ENCODE measurements around the gene DUS2.

Gene DUS2

GRCh38 chr16:68083861-68084503 lies 60.9 kb downstream of the DUS2 start:
- 0 out of 2 replicates have a peak, but pooled peaks have one; percentile 23 for TF ChIP-seq ZNF366 (tag by site-specific recombination; conservative IDR thresholded peaks at IDR 0.05)
- TF ChIP-seq ZNF2 (tag by site-specific recombination; IDR thresholded peaks at IDR 0.05) = 0 out of 2 replicates have a peak, but pooled peaks have one; percentile 2
- TF ChIP-seq ZNF629 (tag by site-specific recombination; IDR thresholded peaks at IDR 0.05) = no peak
- TF ChIP-seq ZNF169 (tag by site-specific recombination; IDR thresholded peaks at IDR 0.05) = no peak
- no peak for TF ChIP-seq ZNF311 (tag by site-specific recombination; IDR thresholded peaks at IDR 0.05; ENCODE audit: borderline replicate concordance)
- TF ChIP-seq ZNF830 (tag by site-specific recombination; IDR thresholded peaks at IDR 0.05; ENCODE audit: low read depth) = no peak
- TF ChIP-seq ZNF48 (tag by site-specific recombination; IDR thresholded peaks at IDR 0.05) = no peak
- no peak for TF ChIP-seq GLI4 (tag by site-specific recombination; IDR thresholded peaks at IDR 0.05)
- TF ChIP-seq MYNN (tag by site-specific recombination; IDR thresholded peaks at IDR 0.05; ENCODE audit: borderline replicate concordance) = no peak
- TF ChIP-seq ZFHX2 (tag by site-specific recombination; conservative IDR thresholded peaks at IDR 0.05) = peak; percentile 83
- TF ChIP-seq PRDM10 (tag by site-specific recombination; IDR thresholded peaks at IDR 0.05) = no peak
- TF ChIP-seq EGR2 (tag by site-specific recombination; IDR thresholded peaks at IDR 0.05; ENCODE audit: low read depth) = peak; percentile 71
- TF ChIP-seq ZNF560 (tag by site-specific recombination; IDR thresholded peaks at IDR 0.05; ENCODE audit: borderline replicate concordance) = no peak
- H3K4me3 ChIP-seq (ENCODE audit: low read depth, low read length) = no peak overlapping the region
- CTCF ChIA-PET = interaction anchor here (0.5 to 2.8 kb wide), 9 partner anchors 10 to 421 kb away, joined by 3 to 10 read pairs (median 3); partner anchors contain the start of gene SLC7A6

GRCh38 chr16:68084504-68085258 lies 61.6 kb downstream of the DUS2 start:
- Histone ChIP-seq H3K36me3 (ENCODE audit: control insufficient read depth in 2 of 2, insufficient read depth in 1 of 2, low read length in 2 of 2) (peaks cover 0 to under 1% of the 10 kb centered on the region in 2 experiments; a peak in 1 of 3 replicates), H3K4me3 (ENCODE audit: low read depth, low read length) (peak overlapping the region; percentile 60), H3K27ac (ENCODE audit: extremely low read depth, low read depth, low read length) (peak overlapping the region; percentile 88), H3K9me3 (ENCODE audit: control insufficient read depth, insufficient read depth, low read depth, low read length) (no peaks in the 10 kb centered on the region), H3K4me1 (ENCODE audit: control insufficient read depth, insufficient read depth, low read length) (peaks cover 14% of the 10 kb centered on the region)
- POLR2A ChIA-PET = interaction anchor here (0.6 to 4.5 kb wide), 27 partner anchors 9 to 563 kb away, joined by 3 to 34 read pairs (median 4); partner anchors contain the start of genes ACD, DDX28, DUS2 and ESRP2
- CTCF ChIA-PET = interaction anchor here (0.5 to 2.8 kb wide), 10 partner anchors 9 to 1226 kb away, joined by 3 to 10 read pairs (median 4); partner anchors contain the start of gene SLC7A6
- peak; percentile 90 for TF ChIP-seq ZNF335 (tag by site-specific recombination; conservative IDR thresholded peaks at IDR 0.05)
- no peak for TF ChIP-seq ZNF416 (tag by site-specific recombination; IDR thresholded peaks at IDR 0.05)
- 0 out of 2 replicates have a peak, but pooled peaks have one; percentile 55 for TF ChIP-seq KLF8 (tag by site-specific recombination; IDR thresholded peaks at IDR 0.05)
- TF ChIP-seq ZNF366 (tag by site-specific recombination; conservative IDR thresholded peaks at IDR 0.05) = 0 out of 2 replicates have a peak, but pooled peaks have one; percentile 3
- TF ChIP-seq ZNF514 (tag by site-specific recombination; IDR thresholded peaks at IDR 0.05) = no peak
- peak; percentile 68 for TF ChIP-seq KLF16 (tag by site-specific recombination; IDR thresholded peaks at IDR 0.05)
- TF ChIP-seq ZNF600 (tag by site-specific recombination; IDR thresholded peaks at IDR 0.05) = peak; percentile 80
- TF ChIP-seq CTCF (tag by site-specific recombination; IDR thresholded peaks at IDR 0.05) = peak; percentile 64
- TF ChIP-seq ZSCAN18 (tag by site-specific recombination; IDR thresholded peaks at IDR 0.05) = no peak
- no peak for TF ChIP-seq ZNF280C (tag by site-specific recombination; IDR thresholded peaks at IDR 0.05)

More at GRCh38 chr16:68083861-68084503, 60.9 kb downstream of the DUS2 start:
- Histone ChIP-seq H3K9me3 (ENCODE audit: control insufficient read depth, insufficient read depth, low read depth, low read length) (no peaks in the 10 kb centered on the region), H3K4me1 (ENCODE audit: control insufficient read depth, insufficient read depth, low read length) (peaks cover 7% of the 10 kb centered on the region), H3K27ac (ENCODE audit: extremely low read depth, low read depth, low read length) (peak overlapping the region; percentile 88), H3K36me3 (ENCODE audit: control insufficient read depth in 2 of 2, insufficient read depth in 1 of 2, low read length in 2 of 2) (peaks cover 0 to 7% of the 10 kb centered on the region in 2 experiments; a peak in 1 of 3 replicates)
- POLR2A ChIA-PET = interaction anchor here (0.6 to 4.5 kb wide), 14 partner anchors 8 to 483 kb away, joined by 3 to 34 read pairs (median 4); partner anchors contain the start of genes ACD, DDX28, DUS2 and ESRP2
